Astrocyte of the hippocampus (primary cell): ENCODE measurements around the gene RNF126.
"Not testable (repeated sequence)": the region's sequence is repeated elsewhere in the genome, so short reads cannot be mapped to it uniquely, and the experiment has no call there.

Experiments
- DNase-seq: peaks from one replicate; pipeline ENCODE4 v3.0.0; 2011; ENCODE audit warnings: low read depth, low spot score

The RNF126 gene

GRCh38 chr19:611481-611868, 51.5 kb downstream of the RNF126 start:
- DNase-seq, result peak; percentile 97

DNA sequence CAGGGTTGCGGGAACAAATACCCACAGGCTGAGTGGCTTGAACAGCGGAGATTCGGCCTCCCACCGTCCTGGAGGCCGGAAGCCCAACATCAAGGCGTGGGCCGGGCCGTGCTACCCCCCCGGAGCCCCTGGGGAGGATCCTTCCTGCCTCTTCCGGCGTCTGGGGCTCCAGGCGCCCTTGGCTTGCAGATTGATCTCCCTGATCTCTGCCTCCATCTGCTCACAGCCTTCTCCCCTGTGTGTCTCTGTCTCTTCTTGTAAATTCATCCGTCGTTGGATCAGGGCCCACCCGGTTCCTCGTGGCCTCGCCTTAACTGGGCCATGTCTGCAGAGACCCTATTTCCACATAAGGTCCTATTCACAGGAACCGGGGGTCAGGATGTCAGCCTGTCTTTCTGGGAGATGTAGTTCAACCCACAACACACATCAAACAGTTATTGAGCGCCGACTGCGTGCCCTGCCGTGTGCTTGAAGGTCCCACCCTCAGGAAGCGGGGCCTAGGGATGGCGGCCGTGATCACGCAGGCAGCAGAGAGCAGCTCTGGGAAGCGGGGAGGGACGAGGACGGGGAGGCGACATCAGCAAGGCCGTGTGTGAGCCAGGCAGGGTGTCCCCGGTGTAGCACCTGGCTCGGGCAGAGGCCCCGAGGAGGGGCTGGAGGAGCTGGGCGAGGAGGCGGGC, 52.1 kb downstream of the RNF126 start:
- DNase-seq, result peak; percentile 94

GRCh38 chr19:610071-610800, 52.8 kb downstream of the RNF126 start:
- DNase-seq, result no peak

GRCh38 chr19:609004-609346, 54.0 kb downstream of the RNF126 start:
- DNase-seq, result peak; percentile 52

DNA sequence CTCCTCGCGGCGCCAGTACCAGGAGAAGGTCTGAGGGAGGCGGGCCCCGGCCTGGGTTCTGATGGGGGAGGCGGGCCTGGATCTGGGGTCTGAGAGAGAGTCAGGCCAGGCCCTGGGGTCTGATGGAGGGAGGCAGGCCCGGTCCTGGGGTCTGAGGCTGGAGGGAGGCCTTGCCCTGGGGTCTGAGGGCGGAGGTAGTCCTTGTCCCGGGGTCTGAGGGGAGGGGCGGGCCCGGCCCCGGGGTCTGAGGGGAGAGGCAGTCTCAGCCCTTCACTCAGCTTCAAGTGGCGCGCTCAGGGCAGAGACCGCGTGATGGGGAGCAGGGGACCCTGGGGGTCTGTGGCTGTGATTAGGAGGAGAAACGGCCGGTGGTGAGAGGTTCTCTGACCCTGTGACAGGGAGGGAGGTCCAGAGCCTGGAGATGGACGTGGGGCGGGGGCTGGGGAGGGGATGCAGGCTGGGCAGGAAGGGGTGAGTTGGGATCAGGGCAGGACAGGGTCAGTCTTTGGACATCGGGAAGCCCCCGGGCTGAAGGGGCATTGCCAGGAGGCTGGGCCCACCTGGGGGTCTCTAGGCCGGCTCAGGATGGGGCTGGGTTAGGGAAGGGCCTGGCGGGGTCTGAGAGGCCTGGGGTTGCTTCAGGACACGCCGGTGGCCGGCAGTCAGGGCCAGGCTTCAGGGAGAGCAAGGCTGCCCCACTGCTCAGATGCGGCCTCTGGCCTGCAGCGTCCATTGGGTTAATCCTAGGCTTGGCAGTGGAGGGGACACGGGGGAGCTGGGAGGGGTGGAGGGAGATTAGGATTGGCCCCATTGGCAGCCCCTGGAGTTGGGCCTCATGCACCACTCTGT, 54.6 kb downstream of the RNF126 start:
- DNase-seq, result no peak

DNA sequence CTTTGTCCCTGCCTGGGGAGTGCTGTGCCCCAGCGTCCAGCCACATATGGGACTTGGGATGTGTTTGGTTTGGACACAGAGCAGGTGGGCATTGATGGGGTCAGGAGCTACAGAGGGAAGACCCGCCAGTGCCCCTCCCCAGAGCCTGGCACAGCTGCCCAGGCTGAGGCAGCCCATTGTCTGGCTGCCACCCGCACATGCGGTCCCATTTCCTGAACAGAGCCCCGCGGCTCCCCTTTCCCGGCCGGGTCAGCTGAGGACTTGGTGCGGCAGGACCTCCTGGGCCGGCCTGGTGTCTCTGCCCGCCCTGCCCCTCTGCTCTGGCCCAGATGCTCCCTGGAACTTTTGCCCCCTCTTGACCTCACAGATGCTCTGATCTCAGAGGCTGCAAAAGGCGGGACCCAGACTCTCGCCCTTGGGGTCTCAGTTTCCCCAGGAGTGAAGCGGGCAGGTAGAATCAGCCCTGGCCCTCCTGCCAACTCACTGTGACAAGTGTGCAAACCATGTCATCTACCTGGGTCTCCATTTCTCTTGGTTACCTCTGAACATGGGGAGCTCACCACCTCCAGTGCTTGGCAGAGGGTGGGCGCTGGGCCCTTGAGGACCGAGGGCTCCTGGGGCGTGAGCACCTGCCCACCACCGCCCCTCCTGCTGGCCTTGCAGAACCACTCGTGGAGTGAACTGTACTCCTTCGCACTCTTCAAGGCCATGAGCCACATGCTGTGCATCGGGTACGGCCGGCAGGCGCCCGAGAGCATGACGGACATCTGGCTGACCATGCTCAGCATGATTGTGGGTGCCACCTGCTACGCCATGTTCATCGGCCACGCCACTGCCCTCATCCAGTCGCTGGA, 55.5 kb downstream of the RNF126 start:
- DNase-seq, result no peak

- DNase-seq, result not testable (repeated sequence)
These were observed 57.7 kb downstream of the RNF126 start for GRCh38 chr19:605061-605971.

GRCh38 chr19:604355-604754, 58.7 kb downstream of the RNF126 start:
- DNase-seq, result no peak

DNA sequence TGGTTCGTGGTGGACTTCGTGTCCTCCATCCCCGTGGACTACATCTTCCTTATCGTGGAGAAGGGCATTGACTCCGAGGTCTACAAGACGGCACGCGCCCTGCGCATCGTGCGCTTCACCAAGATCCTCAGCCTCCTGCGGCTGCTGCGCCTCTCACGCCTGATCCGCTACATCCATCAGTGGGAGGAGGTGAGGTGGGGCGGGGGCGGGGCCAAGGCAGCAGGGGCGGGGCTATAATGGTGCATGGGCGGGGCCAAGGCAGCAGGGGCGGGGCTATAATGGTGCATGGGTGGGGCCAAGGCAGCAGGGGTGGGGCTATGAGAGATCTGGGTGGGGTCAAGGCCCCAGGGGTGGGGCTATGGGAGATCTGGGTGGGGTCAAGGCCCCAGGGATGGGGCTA, 59.2 kb downstream of the RNF126 start:
- not testable (repeated sequence) for DNase-seq

- not testable (repeated sequence) for DNase-seq
These were observed 59.7 kb downstream of the RNF126 start for GRCh38 chr19:603302-603639.

- DNase-seq, result no peak
These were observed 60.4 kb downstream of the RNF126 start for GRCh38 chr19:602391-603301.

GRCh38 chr19:601790-602189, 61.2 kb downstream of the RNF126 start:
- DNase-seq, result no peak

DNA sequence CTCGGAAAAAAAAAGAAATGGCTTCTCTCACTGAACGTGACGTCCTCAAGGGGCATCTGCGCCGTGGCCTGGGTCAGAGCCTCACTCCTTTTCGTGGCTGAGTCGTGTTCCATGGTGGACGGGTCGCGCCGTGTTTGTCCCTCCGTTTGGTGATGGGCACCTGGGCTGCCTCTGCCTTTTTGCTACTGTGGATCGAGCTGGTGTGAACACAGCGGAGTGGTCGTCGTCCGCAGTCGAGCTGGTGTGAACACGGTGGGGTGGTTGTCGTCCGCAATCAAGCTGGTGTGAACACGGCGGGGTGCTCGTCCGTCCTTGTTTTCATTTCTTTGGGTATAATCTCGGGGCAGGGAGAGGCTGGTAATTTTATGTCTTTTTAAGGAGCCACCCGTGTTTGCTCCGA, 61.7 kb downstream of the RNF126 start:
- no peak for DNase-seq
